ENCODE measurements around the gene CXCL10. TPM values are rescaled to one million over a fixed set of nuclear protein-coding genes. Genes with fewer than 3 reads are reported as not detected.
"Not testable (repeated sequence)": the region's sequence is repeated elsewhere in the genome, so short reads cannot be mapped to it uniquely, and the experiment has no call there.

The CXCL10 gene
- total RNA-seq, 1 donor from 2014 or later = not detected

GRCh38 chr4:76055421-76055820 is 32.1 kb upstream of the CXCL10 start:
- Mint-ChIP-seq H3K4me3 (ENCODE audit: low read depth) (no peak overlapping the region), H3K27me3 (no peaks in the 10 kb centered on the region), H3K4me1 (ENCODE audit: low read depth) (peaks cover 22% of the 10 kb centered on the region), H3K36me3 (ENCODE audit: insufficient read depth) (no peaks in the 10 kb centered on the region), H3K9me3 (ENCODE audit: low read depth) (peaks cover 6% of the 10 kb centered on the region), H3K27ac (no peak overlapping the region)
- no peak for DNase-seq (ENCODE audit: low spot score, unreplicated experiment)
- TF ChIP-seq, protein P1, sequence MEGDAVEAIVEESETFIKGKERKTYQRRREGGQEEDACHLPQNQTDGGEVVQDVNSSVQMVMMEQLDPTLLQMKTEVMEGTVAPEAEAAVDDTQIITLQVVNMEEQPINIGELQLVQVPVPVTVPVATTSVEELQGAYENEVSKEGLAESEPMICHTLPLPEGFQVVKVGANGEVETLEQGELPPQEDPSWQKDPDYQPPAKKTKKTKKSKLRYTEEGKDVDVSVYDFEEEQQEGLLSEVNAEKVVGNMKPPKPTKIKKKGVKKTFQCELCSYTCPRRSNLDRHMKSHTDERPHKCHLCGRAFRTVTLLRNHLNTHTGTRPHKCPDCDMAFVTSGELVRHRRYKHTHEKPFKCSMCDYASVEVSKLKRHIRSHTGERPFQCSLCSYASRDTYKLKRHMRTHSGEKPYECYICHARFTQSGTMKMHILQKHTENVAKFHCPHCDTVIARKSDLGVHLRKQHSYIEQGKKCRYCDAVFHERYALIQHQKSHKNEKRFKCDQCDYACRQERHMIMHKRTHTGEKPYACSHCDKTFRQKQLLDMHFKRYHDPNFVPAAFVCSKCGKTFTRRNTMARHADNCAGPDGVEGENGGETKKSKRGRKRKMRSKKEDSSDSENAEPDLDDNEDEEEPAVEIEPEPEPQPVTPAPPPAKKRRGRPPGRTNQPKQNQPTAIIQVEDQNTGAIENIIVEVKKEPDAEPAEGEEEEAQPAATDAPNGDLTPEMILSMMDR (IDR thresholded peaks at IDR 0.05; ENCODE audit: unreplicated experiment) = no peak

GRCh38 chr4:76055016-76055415 is 31.7 kb upstream of the CXCL10 start:
- Mint-ChIP-seq H3K9me3 (ENCODE audit: low read depth) (peaks cover 6% of the 10 kb centered on the region), H3K27ac (no peak overlapping the region), H3K4me3 (ENCODE audit: low read depth) (no peak overlapping the region), H3K36me3 (ENCODE audit: insufficient read depth) (no peaks in the 10 kb centered on the region), H3K4me1 (ENCODE audit: low read depth) (peaks cover 22% of the 10 kb centered on the region), H3K27me3 (no peaks in the 10 kb centered on the region)
- TF ChIP-seq, protein P1 (IDR thresholded peaks at IDR 0.05; ENCODE audit: unreplicated experiment) = no peak
- no peak for DNase-seq (ENCODE audit: low spot score, unreplicated experiment)

DNA sequence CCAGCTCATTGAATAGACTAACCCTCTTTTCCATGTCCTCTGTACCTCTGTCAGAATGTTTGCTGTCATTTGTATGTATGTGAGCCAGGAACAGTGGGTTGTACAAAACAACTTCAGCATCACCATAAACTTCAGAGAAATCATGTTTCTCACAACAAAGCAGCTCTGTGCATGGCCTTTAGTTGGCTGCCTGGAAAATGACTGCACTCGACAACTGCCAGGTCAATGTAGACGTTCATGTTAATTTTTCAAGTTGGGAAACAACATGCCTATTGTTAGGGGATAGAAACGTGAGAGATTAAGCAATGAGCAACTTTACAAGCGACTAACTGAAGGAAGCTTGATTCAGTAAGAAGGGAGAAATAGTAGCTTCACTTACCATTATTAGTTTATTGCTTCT is 30.4 kb upstream of the CXCL10 start:
- TF ChIP-seq, protein P1 (IDR thresholded peaks at IDR 0.05; ENCODE audit: unreplicated experiment) = no peak
- Mint-ChIP-seq H3K36me3 (ENCODE audit: insufficient read depth) (no peaks in the 10 kb centered on the region), H3K27ac (peak overlapping the region; percentile 81), H3K9me3 (ENCODE audit: low read depth) (peaks cover 5% of the 10 kb centered on the region), H3K27me3 (no peaks in the 10 kb centered on the region), H3K4me1 (ENCODE audit: low read depth) (peaks cover 17% of the 10 kb centered on the region), H3K4me3 (ENCODE audit: low read depth) (peak overlapping the region; percentile 2)
- DNase-seq (ENCODE audit: low spot score, unreplicated experiment) = no peak

DNA sequence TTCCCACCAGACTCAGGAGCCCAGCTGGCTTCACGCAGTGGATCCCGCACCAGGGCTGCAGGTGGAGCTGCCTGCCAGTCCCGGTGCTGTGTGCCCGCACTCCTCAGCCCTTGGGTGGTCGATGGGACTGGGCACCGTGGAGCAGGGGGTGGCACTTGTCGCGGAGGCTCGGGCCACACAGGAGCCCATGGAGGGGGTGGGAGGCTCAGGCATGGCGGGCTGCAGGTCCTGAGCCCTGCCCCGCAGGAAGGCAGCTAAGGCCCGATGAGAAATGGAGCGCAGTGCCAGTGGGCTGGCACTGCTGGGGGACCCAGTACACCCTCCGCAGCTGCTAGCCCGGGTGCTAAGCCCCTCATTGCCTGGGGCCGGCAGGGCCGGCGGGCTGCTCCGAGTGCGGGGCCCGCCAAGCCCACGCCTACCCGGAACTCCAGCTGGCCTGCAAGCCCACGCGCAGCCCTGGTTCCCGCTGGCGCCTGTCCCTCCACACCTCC is 27.3 kb upstream of the CXCL10 start:
- H3K9me3 Mint-ChIP-seq (ENCODE audit: low read depth); DNase-seq (ENCODE audit: low spot score, unreplicated experiment); H3K4me3 Mint-ChIP-seq (ENCODE audit: low read depth); H3K27me3 Mint-ChIP-seq; H3K36me3 Mint-ChIP-seq (ENCODE audit: insufficient read depth); H3K27ac Mint-ChIP-seq: not testable (repeated sequence)
- peaks cover 12% of the 10 kb centered on the region for H3K4me1 Mint-ChIP-seq (ENCODE audit: low read depth)

DNA sequence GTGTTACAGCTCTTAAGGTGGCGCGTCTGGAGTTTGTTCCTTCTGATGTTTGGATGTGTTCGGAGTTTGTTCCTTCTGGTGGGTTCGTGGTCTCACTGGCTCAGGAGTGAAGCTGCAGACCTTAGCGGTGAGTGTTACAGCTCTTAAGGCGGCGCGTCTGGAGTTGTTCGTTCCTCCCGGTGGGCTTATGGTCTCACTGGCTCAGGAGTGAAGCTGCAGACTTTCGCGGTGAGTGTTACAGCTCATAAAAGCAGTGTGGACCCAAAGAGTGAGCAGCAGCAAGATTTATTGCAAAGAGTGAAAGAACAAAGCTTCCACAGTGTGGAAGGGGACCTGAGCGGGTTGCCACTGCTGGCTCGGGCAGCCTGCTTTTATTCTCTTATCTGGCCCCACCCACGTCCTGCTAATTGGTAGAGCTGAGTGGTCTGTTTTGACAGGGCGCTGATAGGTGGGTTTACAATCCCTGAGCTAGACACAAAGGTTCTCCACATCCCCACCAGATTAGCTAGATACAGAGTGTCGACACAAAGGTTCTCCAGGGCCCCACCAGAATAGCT is 26.6 kb upstream of the CXCL10 start:
- H3K4me1 Mint-ChIP-seq (ENCODE audit: low read depth); H3K9me3 Mint-ChIP-seq (ENCODE audit: low read depth); H3K27ac Mint-ChIP-seq; H3K4me3 Mint-ChIP-seq (ENCODE audit: low read depth); H3K36me3 Mint-ChIP-seq (ENCODE audit: insufficient read depth); H3K27me3 Mint-ChIP-seq; DNase-seq (ENCODE audit: low spot score, unreplicated experiment): not testable (repeated sequence)

DNA sequence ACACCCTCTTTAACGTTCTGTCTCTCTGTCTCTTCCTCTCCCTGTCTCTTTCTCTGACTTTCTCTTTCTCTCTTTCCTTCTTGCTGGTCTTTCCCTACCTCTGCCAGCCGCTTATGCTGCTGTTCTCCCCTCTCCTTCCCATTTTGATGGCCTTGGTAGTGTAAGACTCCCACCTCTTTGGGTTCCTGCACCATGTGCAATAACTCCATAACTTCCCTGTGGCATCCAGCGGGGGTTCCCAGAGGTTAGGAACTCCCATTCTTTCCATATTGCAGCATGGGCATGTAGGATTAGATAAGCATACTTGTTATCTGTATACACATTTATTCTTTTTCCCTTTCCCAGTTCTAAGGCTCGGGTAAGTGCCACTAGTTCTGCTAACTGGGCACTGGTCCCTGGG is 21.4 kb upstream of the CXCL10 start:
- DNase-seq (ENCODE audit: low spot score, unreplicated experiment); H3K27ac Mint-ChIP-seq; H3K36me3 Mint-ChIP-seq (ENCODE audit: insufficient read depth); H3K9me3 Mint-ChIP-seq (ENCODE audit: low read depth); H3K4me1 Mint-ChIP-seq (ENCODE audit: low read depth); H3K27me3 Mint-ChIP-seq; H3K4me3 Mint-ChIP-seq (ENCODE audit: low read depth): not testable (repeated sequence)

GRCh38 chr4:76043306-76043705 is 20.0 kb upstream of the CXCL10 start:
- not testable (repeated sequence) for DNase-seq (ENCODE audit: low spot score, unreplicated experiment); H3K9me3 Mint-ChIP-seq (ENCODE audit: low read depth); H3K27ac Mint-ChIP-seq; H3K4me3 Mint-ChIP-seq (ENCODE audit: low read depth); H3K4me1 Mint-ChIP-seq (ENCODE audit: low read depth); H3K27me3 Mint-ChIP-seq; H3K36me3 Mint-ChIP-seq (ENCODE audit: insufficient read depth)

DNA sequence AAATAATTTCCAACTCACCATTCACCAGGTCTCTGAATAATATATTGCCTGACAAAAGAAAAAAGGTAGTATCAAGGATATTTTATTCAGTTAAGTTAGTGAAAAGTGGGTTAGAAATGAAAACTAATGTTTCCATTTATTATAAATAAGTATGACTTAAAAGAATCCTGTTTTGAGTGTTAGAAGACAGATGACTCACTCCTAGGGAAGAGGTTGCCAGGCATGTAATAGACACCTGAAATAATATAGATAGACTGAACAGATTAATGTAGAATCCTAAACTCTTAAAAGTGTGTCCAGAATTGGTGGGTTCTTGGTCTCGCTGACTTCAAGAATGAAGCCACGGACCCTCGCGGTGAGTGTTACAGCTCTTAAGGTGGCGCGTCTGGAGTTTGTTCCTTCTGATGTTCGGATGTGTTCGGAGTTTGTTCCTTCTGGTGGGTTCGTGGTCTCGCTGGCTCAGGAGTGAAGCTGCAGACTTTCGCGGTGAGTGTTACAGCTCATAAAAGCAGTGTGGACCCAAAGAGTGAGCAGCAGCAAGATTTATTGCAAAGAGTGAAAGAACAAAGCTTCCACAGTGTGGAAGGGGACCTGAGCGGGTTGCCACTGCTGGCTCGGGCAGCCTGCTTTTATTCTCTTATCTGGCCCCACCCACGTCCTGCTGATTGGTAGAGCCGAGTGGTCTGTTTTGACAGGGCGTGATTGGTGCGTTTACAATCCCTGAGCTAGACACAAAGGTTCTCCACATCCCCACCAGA is 19.1 kb upstream of the CXCL10 start:
- H3K4me3 Mint-ChIP-seq (ENCODE audit: low read depth); H3K4me1 Mint-ChIP-seq (ENCODE audit: low read depth); H3K36me3 Mint-ChIP-seq (ENCODE audit: insufficient read depth); H3K9me3 Mint-ChIP-seq (ENCODE audit: low read depth); H3K27me3 Mint-ChIP-seq; DNase-seq (ENCODE audit: low spot score, unreplicated experiment): not testable (repeated sequence)
- H3K27ac Mint-ChIP-seq = peak overlapping the region; percentile 27

All from progenitor cell of endocrine pancreas (in vitro differentiated cells).